Hepatocyte (in vitro differentiated cells): ENCODE measurements around the gene ONECUT3.

Experiments
- EZH2 ChIP-seq: fragments of 200-600 bp; sonication (generic); IDR thresholded peaks from 2 replicates; pipeline ENCODE4 v1.6.1; 2016; ENCODE audit warnings: antibody characterized with exemption, mild to moderate bottlenecking, borderline replicate concordance
- EZH2phosphoT487 ChIP-seq: fragments of 200-600 bp; sonication (generic); IDR thresholded peaks from one replicate; pipeline ENCODE4 v1.6.1; 2018; ENCODE audit warnings: antibody characterized with exemption, mild to moderate bottlenecking, low read depth, moderate library complexity; ENCODE audit not compliant: unreplicated experiment, severe bottlenecking

GRCh38 chr19:1783354-1783753, 30.0 kb downstream of the ONECUT3 start:
- TF ChIP-seq EZH2phosphoT487 (no peak), EZH2 (no peak)
